ENCODE measurements around the gene TNFSF11. TPM values are rescaled to one million over a fixed set of nuclear protein-coding genes. Genes with fewer than 3 reads are reported as not detected.

The TNFSF11 gene
- total and polyA plus RNA-seq, 2 of the 4 experiments (the other 2 are of a cell fraction): not detected

Other genes with a start within 250 kb of the TNFSF11 start
- not detected in 2 replicates for gene FAM216B, start 207.4 kb downstream of the TNFSF11 start, total RNA-seq (2012; rRNA removed)
- not detected in 2 replicates for gene FAM216B, start 207.4 kb downstream of the TNFSF11 start, polyA plus RNA-seq (2012; rRNA removed)

All from IMR-90 (cell line).